GM15510 (cell line): ENCODE measurements around the gene ENKD1.

Experiments
- POLR2A ChIP-seq: IDR thresholded peaks from 3 replicates; pipeline ENCODE4 v1.6.1; 2011; ENCODE audit warnings: borderline replicate concordance; ENCODE audit not compliant: insufficient read length; ENCODE audit errors: extremely low read depth

The ENKD1 gene

GRCh38 chr16:67697422-67698185, 31.1 kb upstream of the ENKD1 start:
- TF ChIP-seq POLR2A: no peak

GRCh38 chr16:67694611-67695010, 28.1 kb upstream of the ENKD1 start:
- TF ChIP-seq POLR2A: no peak

GRCh38 chr16:67685388-67686112, 19.0 kb upstream of the ENKD1 start:
- TF ChIP-seq POLR2A: no peak

DNA sequence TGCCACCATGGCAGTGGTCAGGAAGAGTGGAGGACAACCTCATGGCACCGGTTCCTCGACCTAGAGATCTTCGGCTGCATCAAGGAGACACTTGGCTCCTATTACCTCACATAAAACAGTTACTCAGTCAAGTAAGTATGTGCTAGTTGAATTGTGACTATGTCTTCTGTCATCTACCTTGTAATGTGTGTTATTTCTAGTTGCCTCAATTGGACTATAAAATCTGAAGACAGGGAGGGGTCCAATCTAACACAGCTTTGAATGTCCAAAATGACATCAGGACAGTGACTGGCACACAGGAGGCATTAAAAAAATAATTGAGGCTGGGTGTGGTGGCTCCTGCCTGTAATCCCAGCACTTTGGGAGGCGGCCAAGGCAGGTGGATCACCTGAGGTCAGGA, 17.2 kb upstream of the ENKD1 start:
- no peak for TF ChIP-seq POLR2A

DNA sequence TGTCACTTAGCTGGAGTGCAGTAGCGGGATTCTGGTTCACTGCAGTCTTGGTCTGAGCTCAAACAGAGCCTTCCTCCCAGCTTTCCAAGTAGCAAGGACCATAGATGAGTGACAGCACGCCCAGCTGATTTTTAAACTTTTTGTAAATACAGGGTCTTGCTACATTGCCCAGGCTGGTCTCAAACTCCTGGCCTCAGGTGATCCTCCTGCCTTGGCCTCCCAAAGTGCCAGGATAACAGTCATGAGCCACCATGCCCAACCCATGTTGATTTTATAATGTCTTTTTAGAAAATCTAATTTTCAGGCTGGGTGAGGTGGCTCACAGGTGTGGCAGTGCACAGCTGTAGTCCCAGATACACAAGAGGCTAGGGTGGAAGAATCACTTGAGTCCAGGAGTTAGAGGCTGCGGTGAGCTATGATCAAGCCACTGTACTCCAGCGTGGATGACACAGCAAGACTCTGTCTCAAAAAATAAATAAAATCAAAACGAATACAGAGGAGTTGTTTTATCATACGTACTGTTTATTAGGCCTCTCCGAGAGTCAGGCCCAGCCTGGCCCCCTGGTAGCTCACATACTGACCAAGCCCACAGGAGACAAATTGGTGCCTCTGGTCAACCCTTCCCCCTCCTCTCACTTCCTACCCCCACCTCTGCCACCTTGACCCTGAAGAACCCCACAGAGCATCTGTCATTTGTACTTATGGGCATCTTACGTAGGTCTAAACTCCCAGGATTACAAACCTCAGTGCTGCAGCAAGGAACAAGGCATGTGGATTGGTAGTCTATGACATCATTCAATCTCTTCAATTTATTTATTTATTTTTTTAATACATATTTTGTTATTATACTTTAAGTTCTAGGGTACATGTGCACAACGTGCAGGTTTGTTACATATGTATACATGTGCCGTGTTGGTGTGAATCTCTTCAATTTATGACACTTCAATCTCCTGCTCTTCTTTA, 13.7 kb upstream of the ENKD1 start:
- TF ChIP-seq POLR2A: no peak

- TF ChIP-seq POLR2A: no peak
Observed at GRCh38 chr16:67678354-67679023, 11.9 kb upstream of the ENKD1 start.

DNA sequence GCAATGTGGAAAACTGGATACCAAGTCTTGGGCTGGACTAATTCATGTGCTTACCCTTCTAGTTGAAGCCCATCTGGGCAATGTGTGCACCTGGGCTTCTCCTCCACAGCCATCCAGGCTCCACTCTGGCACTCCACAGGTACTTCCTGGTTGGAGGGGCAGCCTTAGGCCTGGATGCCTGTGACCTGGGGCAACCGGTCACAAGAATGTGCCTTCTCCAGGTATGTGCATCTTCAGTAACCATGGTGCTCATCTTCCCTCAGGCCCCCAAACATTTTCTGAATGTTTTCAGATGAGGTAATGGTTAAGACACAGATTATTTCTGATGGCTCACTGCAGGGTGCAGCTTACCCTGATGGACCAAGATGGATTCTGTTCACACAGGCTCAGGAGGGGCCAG, 11.2 kb upstream of the ENKD1 start:
- no peak for TF ChIP-seq POLR2A

DNA sequence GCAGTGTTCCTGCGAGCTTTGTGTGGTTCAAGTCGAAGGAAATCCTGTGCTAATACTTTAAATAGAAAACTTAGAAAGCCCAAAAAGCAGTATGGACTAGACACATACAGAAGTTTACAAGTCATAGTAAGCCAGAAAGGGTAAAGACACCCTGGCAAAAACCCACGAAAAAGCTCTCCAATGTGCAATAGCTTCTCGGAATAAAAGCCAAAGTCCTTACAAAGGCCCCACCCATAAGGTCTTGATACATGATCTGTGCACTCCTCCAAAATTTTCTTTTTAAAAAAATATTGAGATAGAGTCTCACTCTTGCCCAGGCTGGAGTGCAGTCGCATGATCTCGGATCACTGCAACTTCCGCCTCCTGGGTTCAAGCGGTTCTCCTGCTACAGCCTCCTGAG, 10.4 kb upstream of the ENKD1 start:
- TF ChIP-seq POLR2A: no peak

DNA sequence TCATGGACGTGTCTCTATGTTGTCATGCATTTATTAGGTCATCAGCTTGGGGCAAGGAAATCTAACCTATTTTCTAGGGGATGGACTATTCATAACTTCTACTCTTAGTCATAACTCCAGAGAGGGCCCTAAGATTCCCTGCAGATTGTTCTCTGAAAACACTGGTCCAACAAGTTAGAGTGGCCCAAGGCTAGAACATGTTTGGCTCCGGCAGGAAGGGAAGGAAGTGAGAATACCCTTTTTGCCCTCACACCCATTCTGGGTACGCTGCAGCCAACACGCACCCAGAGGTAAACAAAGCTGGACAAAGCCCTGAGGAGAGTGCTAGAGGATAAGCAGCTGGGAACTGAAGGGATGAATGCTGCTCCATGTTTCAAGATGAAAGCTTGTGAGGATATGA, 10.0 kb upstream of the ENKD1 start:
- no peak for TF ChIP-seq POLR2A

DNA sequence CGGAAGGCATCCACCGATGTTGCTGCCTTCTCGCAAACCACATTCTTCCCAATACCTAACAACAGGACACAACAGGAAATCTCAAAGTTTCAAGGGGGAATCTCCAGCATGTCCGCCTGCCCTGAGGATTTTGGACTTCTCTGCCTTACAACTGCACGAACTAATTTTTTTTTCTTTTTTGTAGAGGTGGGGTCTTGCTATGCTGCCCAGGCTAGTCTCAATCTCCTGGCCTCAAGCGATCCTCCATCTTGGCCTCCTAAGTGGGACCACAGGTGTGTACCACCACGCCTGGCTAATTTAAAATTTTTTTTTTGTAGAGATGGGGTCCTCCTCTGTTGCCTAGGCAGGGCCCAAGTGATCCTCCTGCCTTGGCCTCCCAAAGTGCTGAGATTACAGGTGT, 9.4 kb upstream of the ENKD1 start:
- no peak for TF ChIP-seq POLR2A

DNA sequence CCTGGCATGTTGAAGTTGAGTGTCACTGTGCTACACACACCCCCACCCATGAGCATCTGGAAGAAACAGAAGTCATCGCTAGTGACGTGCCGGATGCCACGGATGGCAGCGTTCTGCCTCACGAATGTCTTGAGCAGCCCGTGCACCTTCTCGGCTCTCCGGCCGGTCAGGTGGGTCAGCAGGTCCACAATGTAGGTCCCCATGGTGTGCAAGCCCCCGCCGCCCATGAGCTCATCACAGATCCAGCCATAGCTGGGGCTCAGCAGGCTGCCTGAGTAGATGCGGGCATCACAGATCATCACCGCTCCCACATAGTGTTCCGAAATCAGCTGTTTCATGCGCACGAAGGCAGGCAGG, 9.0 kb upstream of the ENKD1 start:
- no peak for TF ChIP-seq POLR2A

GRCh38 chr16:67674851-67675578, 8.5 kb upstream of the ENKD1 start:
- TF ChIP-seq POLR2A: no peak

DNA sequence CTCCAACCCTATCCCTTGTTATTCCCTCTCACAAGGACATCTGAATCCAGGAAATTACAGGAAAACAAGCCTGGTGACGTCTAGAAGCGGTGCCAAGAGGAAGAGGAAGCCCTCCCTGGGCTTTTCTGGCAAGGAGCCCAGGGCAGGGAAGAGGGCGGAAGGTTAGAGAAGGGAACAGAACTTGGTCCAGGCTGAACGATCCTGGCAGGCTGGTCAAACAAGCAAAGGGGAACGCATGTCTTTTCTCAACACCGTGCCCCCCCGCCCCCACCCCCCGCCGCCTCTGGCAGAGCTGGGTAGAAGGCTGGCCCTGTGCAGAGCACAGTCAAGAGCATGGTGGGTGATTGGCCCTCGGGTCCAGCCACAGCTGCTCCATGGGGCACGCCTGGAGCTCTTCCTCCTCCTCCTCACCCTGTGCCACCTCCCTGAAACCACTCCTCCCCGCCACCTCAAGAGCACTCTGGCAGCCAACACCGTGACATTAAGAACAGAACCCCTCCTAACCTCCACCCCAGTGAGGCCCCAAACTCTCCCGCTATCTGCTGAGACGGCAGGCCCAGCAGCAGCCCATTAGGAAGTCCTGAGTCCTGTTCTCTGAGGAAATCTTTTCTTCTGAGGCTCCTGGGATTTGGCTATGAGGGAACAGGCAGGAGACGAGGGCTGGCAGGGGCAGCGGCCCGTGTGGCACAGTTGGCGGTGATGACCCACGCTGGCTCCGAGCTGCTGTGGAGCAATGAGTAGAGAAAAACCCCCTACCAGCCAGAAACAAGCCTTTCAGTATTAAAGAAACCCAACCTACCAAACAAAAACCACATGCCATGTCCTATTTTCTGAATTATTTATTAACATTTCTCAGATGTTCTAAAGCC, 7.4 kb upstream of the ENKD1 start:
- no peak for TF ChIP-seq POLR2A
